CD4-positive, alpha-beta T cell treated with Interleukin-4 for 4 hours (primary cell): Measurements from ENCODE around the gene POP4.

Source experiments
- DNase-seq: peaks from one replicate; pipeline ENCODE4 v3.0.0-alpha.2; 2020

Gene POP4

GRCh38 chr19:29577649-29577963 lies 28.5 kb upstream of the POP4 start:
- no peak for DNase-seq

- no peak for DNase-seq
Measured at GRCh38 chr19:29578349-29578748, 27.7 kb upstream of the POP4 start.

GRCh38 chr19:29579308-29579910 lies 26.7 kb upstream of the POP4 start:
- no peak for DNase-seq

- DNase-seq, result no peak
Measured at GRCh38 chr19:29581398-29581797, 24.7 kb upstream of the POP4 start.

- no peak for DNase-seq
Measured at GRCh38 chr19:29583196-29583999, 22.7 kb upstream of the POP4 start.

GRCh38 chr19:29586401-29586800 lies 19.7 kb upstream of the POP4 start:
- no peak for DNase-seq

- no peak for DNase-seq
Measured at GRCh38 chr19:29587059-29587458, 19.0 kb upstream of the POP4 start.

- DNase-seq, result peak; percentile 76
Measured at GRCh38 chr19:29587518-29587986, 18.5 kb upstream of the POP4 start.

- DNase-seq, result no peak
Measured at GRCh38 chr19:29588095-29588494, 18.0 kb upstream of the POP4 start.

GRCh38 chr19:29590278-29590677 lies 15.8 kb upstream of the POP4 start:
- no peak for DNase-seq

GRCh38 chr19:29591670-29592069 lies 14.4 kb upstream of the POP4 start:
- no peak for DNase-seq

- DNase-seq, result no peak
Measured at GRCh38 chr19:29593869-29594268, 12.2 kb upstream of the POP4 start.

GRCh38 chr19:29596080-29596727 lies 9.9 kb upstream of the POP4 start:
- DNase-seq, result no peak

- no peak for DNase-seq
Measured at GRCh38 chr19:29596885-29597525, 9.1 kb upstream of the POP4 start.

- no peak for DNase-seq
Measured at GRCh38 chr19:29598036-29598435, 8.0 kb upstream of the POP4 start.

GRCh38 chr19:29598496-29598895 lies 7.6 kb upstream of the POP4 start:
- DNase-seq, result no peak

- DNase-seq, result no peak
Measured at GRCh38 chr19:29603308-29603707, 2.8 kb upstream of the POP4 start.

- no peak for DNase-seq
Measured at GRCh38 chr19:29606420-29606747, 301 bp downstream of the POP4 start.

GRCh38 chr19:29609636-29610035 lies 3.6 kb downstream of the POP4 start:
- DNase-seq, result no peak

GRCh38 chr19:29610213-29610573 lies 4.1 kb downstream of the POP4 start:
- no peak for DNase-seq

GRCh38 chr19:29610574-29611271 lies 4.6 kb downstream of the POP4 start:
- DNase-seq, result peak; percentile 89

- no peak for DNase-seq
Measured at GRCh38 chr19:29612121-29612520, 6.0 kb downstream of the POP4 start.
